K562 (cell line): Measurements from ENCODE around the gene DNAAF2. TPM values are rescaled to one million over a fixed set of nuclear protein-coding genes. Genes with fewer than 3 reads are reported as not detected.

Source experiments
- ATF6 ChIP-seq: sonication (generic); formaldehyde crosslinking; IDR thresholded peaks from 2 replicates; pipeline ENCODE4 v1.4.0; 2020; ENCODE audit warnings: mild to moderate bottlenecking, missing genetic modification reagents
- BRD9 ChIP-seq: fragments of 450-650 bp; IDR thresholded peaks from 2 replicates; pipeline ENCODE4 v1.6.1; 2018; ENCODE audit warnings: low read depth; ENCODE audit not compliant: partially characterized antibody
- GABPB1 ChIP-seq: sonication (generic); formaldehyde crosslinking; IDR thresholded peaks from 2 replicates; pipeline ENCODE4 v1.8.0; 2022; ENCODE audit warnings: mild to moderate bottlenecking, missing genetic modification reagents
- HNRNPLL ChIP-seq: fragments of 200-400 bp; formaldehyde crosslinking; IDR thresholded peaks from 2 replicates; pipeline ENCODE4 v1.6.1; 2017; ENCODE audit warnings: low read length, low read depth, mild to moderate bottlenecking; ENCODE audit not compliant: poor library complexity, severe bottlenecking
- PCBP1 ChIP-seq: fragments of 200-400 bp; formaldehyde crosslinking; IDR thresholded peaks from 2 replicates; pipeline ENCODE4 v1.6.1; 2018; ENCODE audit warnings: mild to moderate bottlenecking, low read depth, low read length; ENCODE audit not compliant: poor library complexity, severe bottlenecking
- PHF21A ChIP-seq: fragments of 450-650 bp; IDR thresholded peaks from 2 replicates; pipeline ENCODE4 v1.6.1; 2017; ENCODE audit warnings: low read depth, borderline replicate concordance
- POLR2H ChIP-seq: IDR thresholded peaks from 2 replicates; pipeline ENCODE4 v1.6.1; 2016; ENCODE audit warnings: missing genetic modification characterization, low read depth, mild to moderate bottlenecking, control low read depth, missing compliant biosample characterization, moderate library complexity
- POLR3G ChIP-seq: IDR thresholded peaks from 2 replicates; pipeline ENCODE4 v1.6.1; 2011; ENCODE audit not compliant: insufficient read length, insufficient replicate concordance; ENCODE audit errors: extremely low read depth
- RNF219 ChIP-seq: fragments of 250-450 bp; sonication (Bioruptor Pico); IDR thresholded peaks from 2 replicates; pipeline ENCODE4 v1.5.0; 2022; ENCODE audit warnings: mild to moderate bottlenecking
- STAT6 ChIP-seq: sonication (generic); formaldehyde crosslinking; IDR thresholded peaks from 2 replicates; pipeline ENCODE4 v1.8.1; 2023; ENCODE audit warnings: mild to moderate bottlenecking, missing genetic modification reagents
- THRAP3 ChIP-seq: fragments of 450-650 bp; IDR thresholded peaks from 2 replicates; pipeline ENCODE4 v1.6.1; 2016; ENCODE audit warnings: mild to moderate bottlenecking, inconsistent platforms, borderline replicate concordance
- USF2 ChIP-seq: sonication (generic); formaldehyde crosslinking; IDR thresholded peaks from 2 replicates; pipeline ENCODE4 v1.5.0; 2020; ENCODE audit warnings: missing genetic modification reagents
- ZBTB2 ChIP-seq: fragments of 450-650 bp; IDR thresholded peaks from 2 replicates; pipeline ENCODE4 v1.6.1; 2016; ENCODE audit warnings: antibody characterized with exemption
- ZBTB7A ChIP-seq: IDR thresholded peaks from 2 replicates; pipeline ENCODE4 v1.6.1; 2011; ENCODE audit warnings: low read depth, mild to moderate bottlenecking, low read length, moderate library complexity, borderline replicate concordance; ENCODE audit not compliant: control insufficient read depth
- ZNF766 ChIP-seq: fragments of 200-800 bp; sonication (Bioruptor generic); conservative IDR thresholded peaks from 2 replicates; pipeline ENCODE4 v1.6.1; 2016; ENCODE audit warnings: missing genetic modification characterization, missing compliant biosample characterization
- ZNF780A ChIP-seq: fragments of 250-450 bp; sonication (Bioruptor Pico); IDR thresholded peaks from 2 replicates; pipeline ENCODE4 v1.5.0; 2021; ENCODE audit warnings: mild to moderate bottlenecking
- ZSCAN32 ChIP-seq: fragments of 450-650 bp; formaldehyde crosslinking; IDR thresholded peaks from 2 replicates; pipeline ENCODE4 v1.4.0; 2020; ENCODE audit warnings: mild to moderate bottlenecking, moderate library complexity
- polyA plus RNA-seq, 8 experiments: library from polyadenylated mRNA; depleted of rRNA in 4 of 8; stranded (reverse) in 5 of 8; unstranded in 3 of 8; fragments of >200 nt; fragmentation: Nextera tagmentation in 2 of 8; fragmentation: Illumina TruSeq in 1 of 8; extraction: Ambion mirVana in 2 of 8; extraction: Trizol in 1 of 8; gene quantifications; 2 replicates each; pipeline versions ENCODE4 v1.2.1 to v1.2.3, GENCODE V29; 2011 to 2014; ENCODE audit warnings: inconsistent platforms in 1 of 8, missing spikeins in 1 of 8
- total RNA-seq, 7 experiments: library from RNA; depleted of rRNA in 6 of 7; stranded (reverse); fragments of >200 nt in 6 of 7; fragmentation: Illumina TruSeq in 2 of 7; extraction: Trizol in 2 of 7; gene quantifications; 2 replicates each; pipeline versions ENCODE4 v1.2.1 to v1.2.3, GENCODE V29; 2011 to 2021; ENCODE audit warnings: low replicate concordance in 1 of 7

Gene DNAAF2
- total and polyA plus RNA-seq, 9 of the 15 experiments (the other 6 are each of a cell fraction or from before 2014, with no cell fraction given): 2.4 to 14.6 (median 11.1) TPM

- TF ChIP-seq BRD9: peak; percentile 11
- TF ChIP-seq ATF6: 0 out of 2 replicates have a peak, but pooled peaks have one; percentile 17
- TF ChIP-seq ZBTB7A: no peak
- TF ChIP-seq ZNF766 (CRISPR knock-in tag): 0 out of 2 replicates have a peak, but pooled peaks have one; percentile 21
- peak; percentile 30 for TF ChIP-seq PCBP1
- peak; percentile 90 for TF ChIP-seq HNRNPLL
- TF ChIP-seq POLR3G: no peak
- peak; percentile 85 for TF ChIP-seq POLR2H (tag)
- peak; percentile 15; the same call in 1 of the 2 replicates for TF ChIP-seq GABPB1 (CRISPR knock-in tag)
- TF ChIP-seq RNF219 (CRISPR knock-in tag): no peak
- TF ChIP-seq THRAP3: no peak
- TF ChIP-seq ZBTB2: 0 out of 2 replicates have a peak, but pooled peaks have one; percentile 19
- no peak for TF ChIP-seq USF2 (CRISPR knock-in tag)
- no peak for TF ChIP-seq STAT6
- no peak for TF ChIP-seq ZNF780A (CRISPR knock-in tag)
- no peak for TF ChIP-seq ZSCAN32 (CRISPR knock-in tag)
- no peak for TF ChIP-seq PHF21A
These were observed 36.4 kb downstream of the DNAAF2 start, which contains the start of gene LRR1 (continued) for GRCh38 chr14:49598485-49599300.
